ENCODE data around the gene PTPRG. TPM values are rescaled to one million over a fixed set of nuclear protein-coding genes. Genes with fewer than 3 reads are reported as not detected.

The PTPRG gene
- total and polyA plus RNA-seq, 2 experiments from 2014 or later, result 24.4 to 131 TPM

GRCh38 chr3:61743686-61744242, 182.4 kb downstream of the PTPRG start (continued):
- TF ChIP-seq EZH2phosphoT487 (IDR thresholded peaks at IDR 0.05; ENCODE audit: unreplicated experiment), result no peak
- no peak for TF ChIP-seq CTCF (conservative IDR thresholded peaks at IDR 0.05; ENCODE audit: low read depth in 2 of 2)
- no peak for TF ChIP-seq JUNB (IDR thresholded peaks at IDR 0.05; ENCODE audit: unreplicated experiment)
- TF ChIP-seq STAT1 (IDR thresholded peaks at IDR 0.05; ENCODE audit: unreplicated experiment), result no peak
- TF ChIP-seq NANOG (IDR thresholded peaks at IDR 0.05; ENCODE audit: borderline replicate concordance), result no peak

- DNase-seq (ENCODE audit: low spot score), result no peak
- Histone ChIP-seq H3K4me2 (no peak overlapping the region), H3K4me3 (no peak overlapping the region), H3K27ac (ENCODE audit: low read depth) (no peak overlapping the region), H4K20me1 (replicated peaks; ENCODE audit: insufficient read depth) (peaks cover 24% of the 10 kb centered on the region), H3K9me2 (ENCODE audit: insufficient read depth) (no peaks in the 10 kb centered on the region; the same call in 1 of the 2 replicates), H3K79me2 (replicated peaks; ENCODE audit: insufficient read depth) (peaks cover 92% of the 10 kb centered on the region), H3K36me3 (ENCODE audit: insufficient read depth) (no peaks in the 10 kb centered on the region), H3F3A (replicated peaks; ENCODE audit: low read depth) (no peaks in the 10 kb centered on the region), H2AFZ (no peak overlapping the region), H3K27me3 (ENCODE audit: insufficient read depth) (no peaks in the 10 kb centered on the region), H3K4me1 (ENCODE audit: insufficient read depth) (peaks cover 35% of the 10 kb centered on the region)
- ATAC-seq, result no peak
- H3K27ac Mint-ChIP-seq, result no peak overlapping the region
- H3K4me3 Mint-ChIP-seq, result no peak overlapping the region
- H3K27me3 Mint-ChIP-seq (ENCODE audit: insufficient read depth, low read depth, poor library complexity), result peaks cover 5% of the 10 kb centered on the region
- H3K4me1 Mint-ChIP-seq, result peaks cover 53% of the 10 kb centered on the region
- H3K9me3 Mint-ChIP-seq, result no peaks in the 10 kb centered on the region
- H3K36me3 Mint-ChIP-seq (ENCODE audit: low read depth), result peaks cover 25% of the 10 kb centered on the region
- no peak for TF ChIP-seq ETS1 (IDR thresholded peaks at IDR 0.05)
Observed at GRCh38 chr3:61748288-61748687, 186.9 kb downstream of the PTPRG start.

- peaks cover 25% of the 10 kb centered on the region for H4K20me1 ChIP-seq (replicated peaks; ENCODE audit: insufficient read depth)
- no peaks in the 10 kb centered on the region for H3F3A ChIP-seq (replicated peaks; ENCODE audit: low read depth)
- no peak overlapping the region for H2AFZ ChIP-seq
- H3K4me2 ChIP-seq, result no peak overlapping the region
- no peak overlapping the region for H3K4me3 ChIP-seq
- H3K4me3 Mint-ChIP-seq, result no peak overlapping the region
- no peaks in the 10 kb centered on the region for H3K9me3 Mint-ChIP-seq
- no peaks in the 10 kb centered on the region for H3K36me3 ChIP-seq (ENCODE audit: insufficient read depth)
- peaks cover 92% of the 10 kb centered on the region for H3K79me2 ChIP-seq (replicated peaks; ENCODE audit: insufficient read depth)
- H3K27me3 ChIP-seq (ENCODE audit: insufficient read depth), result no peaks in the 10 kb centered on the region
- H3K36me3 Mint-ChIP-seq (ENCODE audit: low read depth), result peaks cover 35% of the 10 kb centered on the region
- H3K27me3 Mint-ChIP-seq (ENCODE audit: insufficient read depth, low read depth, poor library complexity), result peaks cover 5% of the 10 kb centered on the region
- no peak for DNase-seq (ENCODE audit: low spot score)
- no peak overlapping the region for H3K27ac Mint-ChIP-seq
- no peak overlapping the region; the same call in 1 of the 2 replicates for H3K27ac ChIP-seq (ENCODE audit: low read depth)
- H3K4me1 Mint-ChIP-seq, result peaks cover 50% of the 10 kb centered on the region
- H3K9me2 ChIP-seq (ENCODE audit: insufficient read depth), result no peaks in the 10 kb centered on the region; the same call in 1 of the 2 replicates
- H3K4me1 ChIP-seq (ENCODE audit: insufficient read depth), result peaks cover 37% of the 10 kb centered on the region
- no peak for ATAC-seq
- TF ChIP-seq CTCF (conservative IDR thresholded peaks at IDR 0.05; ENCODE audit: low read depth in 2 of 2), result no peak
- TF ChIP-seq ETS1 (IDR thresholded peaks at IDR 0.05), result no peak
Observed at GRCh38 chr3:61750766-61751165, 189.4 kb downstream of the PTPRG start.

All from GM23338 (cell line).